Ecto neural progenitor cell (in vitro differentiated cells): ENCODE measurements around the gene TMEM120A.

Experiments used
- DNase-seq: peaks from one replicate; pipeline ENCODE4 v3.0.0-alpha.2; 2018; ENCODE audit warnings: low spot score

Gene TMEM120A

DNA sequence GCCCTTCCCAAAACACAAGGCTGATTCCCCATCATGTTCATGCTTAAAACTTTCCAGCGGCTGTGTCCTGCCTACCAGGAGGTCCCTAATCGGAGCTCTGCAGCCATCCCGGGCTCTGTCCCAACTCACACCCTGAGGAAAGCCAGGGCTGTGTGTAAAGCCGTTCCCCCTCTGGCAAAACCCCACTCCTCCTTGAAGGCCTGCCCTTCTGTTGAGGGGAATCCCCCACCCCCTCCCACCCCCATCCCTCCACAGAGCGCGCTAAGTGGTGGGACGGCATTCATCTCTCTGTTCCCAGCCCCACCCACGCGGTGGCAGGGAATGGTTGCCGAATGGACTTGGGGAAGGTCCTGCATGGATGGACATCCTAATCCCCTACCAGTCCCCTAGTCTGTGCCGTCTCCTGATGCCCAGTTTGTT, 667 bp upstream of the TMEM120A start:
- DNase-seq = no peak

DNA sequence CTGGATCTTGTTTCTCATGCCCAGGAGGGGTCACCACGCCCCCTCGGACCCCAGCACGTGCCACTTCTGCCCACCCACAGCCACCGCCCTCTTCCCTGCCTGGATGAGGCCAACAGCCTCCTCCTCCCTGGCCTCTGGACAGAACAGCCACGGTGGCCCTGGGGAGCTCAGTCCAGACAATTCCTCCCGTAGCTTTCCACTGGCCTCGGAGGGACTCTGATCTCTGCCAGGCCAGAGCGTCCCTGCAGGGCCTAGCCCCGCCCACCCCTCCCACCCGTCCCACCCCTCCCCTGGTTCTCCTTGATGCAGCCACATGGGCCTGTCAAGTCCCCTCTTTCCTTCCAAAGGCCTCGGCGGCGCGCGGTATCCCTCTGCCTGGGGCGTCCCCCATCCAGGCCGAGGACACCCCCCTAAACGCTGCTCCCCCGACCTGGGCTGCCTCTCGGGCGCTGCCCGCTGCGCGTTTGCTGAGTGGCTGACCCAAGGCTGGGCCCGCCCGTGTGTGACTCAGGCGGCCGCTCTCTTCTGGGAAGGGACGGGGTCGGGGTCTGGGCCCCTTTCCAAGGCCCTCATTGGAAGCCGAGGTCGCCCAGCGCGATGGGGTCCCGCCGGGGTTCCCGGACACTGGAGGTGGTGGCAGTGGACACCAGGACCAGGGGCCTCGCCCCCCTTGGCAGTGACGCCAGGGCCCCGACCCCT, 557 bp downstream of the TMEM120A start:
- DNase-seq = peak; percentile 85

DNA sequence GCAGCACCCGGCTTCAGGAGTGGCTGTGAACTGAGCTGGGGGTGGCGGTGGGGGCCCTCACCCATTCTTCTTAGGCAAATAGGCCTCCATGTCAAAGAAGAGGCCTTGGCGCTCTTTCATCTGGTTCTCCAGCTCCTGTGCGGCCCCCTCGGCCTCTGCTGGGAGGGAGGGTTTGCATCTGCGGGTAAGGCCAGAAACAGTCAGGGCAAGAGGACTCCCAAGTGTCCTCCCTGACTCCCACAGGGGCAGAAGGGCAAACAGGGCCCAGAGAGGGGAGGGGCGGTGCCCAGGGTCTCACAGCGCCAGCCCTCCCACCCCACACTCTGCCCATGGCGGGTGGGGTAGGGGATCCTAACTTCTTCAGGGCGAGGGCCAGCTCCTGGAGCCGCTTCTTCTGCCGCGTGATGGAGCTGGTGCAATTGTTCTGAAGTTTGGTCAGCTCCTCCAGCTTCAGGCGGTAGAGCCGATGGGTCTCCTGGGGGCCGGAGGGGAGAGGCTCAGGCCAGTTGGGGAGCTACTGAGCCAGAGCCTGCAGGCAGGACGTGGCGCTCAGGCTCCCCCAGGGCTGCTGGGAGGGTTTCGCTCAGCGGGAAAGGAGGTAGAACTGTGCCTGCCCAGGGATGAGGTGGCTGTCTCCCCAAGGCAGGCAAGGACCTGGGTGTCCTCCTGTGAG, 2.2 kb downstream of the TMEM120A start:
- no peak for DNase-seq

DNA sequence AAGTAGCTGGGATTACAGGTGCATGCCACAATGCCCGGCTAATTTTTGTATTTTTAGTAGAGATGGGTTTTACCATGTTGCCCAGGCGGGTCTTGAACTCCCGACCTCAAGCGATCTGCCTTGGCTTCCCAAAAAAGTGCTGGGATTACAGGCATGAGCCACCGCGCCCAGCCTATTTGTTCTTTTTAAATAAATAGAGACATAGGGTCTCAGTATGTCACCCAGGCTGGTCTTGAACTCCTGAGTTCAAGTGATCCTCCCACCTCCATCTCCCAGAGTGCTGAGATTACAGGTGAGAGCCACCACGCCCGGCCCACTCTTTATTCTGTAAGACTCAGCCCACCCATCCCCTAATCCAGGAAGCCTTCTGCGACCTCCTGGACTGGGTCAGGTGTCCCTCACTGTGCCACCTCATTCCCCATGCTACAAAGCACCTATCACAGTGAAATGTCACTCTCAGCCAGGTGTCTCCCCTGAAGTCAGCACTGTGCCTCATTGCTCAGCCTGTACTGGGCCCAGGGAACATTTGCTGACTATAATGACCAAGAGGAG, 2.8 kb downstream of the TMEM120A start:
- DNase-seq = no peak

DNA sequence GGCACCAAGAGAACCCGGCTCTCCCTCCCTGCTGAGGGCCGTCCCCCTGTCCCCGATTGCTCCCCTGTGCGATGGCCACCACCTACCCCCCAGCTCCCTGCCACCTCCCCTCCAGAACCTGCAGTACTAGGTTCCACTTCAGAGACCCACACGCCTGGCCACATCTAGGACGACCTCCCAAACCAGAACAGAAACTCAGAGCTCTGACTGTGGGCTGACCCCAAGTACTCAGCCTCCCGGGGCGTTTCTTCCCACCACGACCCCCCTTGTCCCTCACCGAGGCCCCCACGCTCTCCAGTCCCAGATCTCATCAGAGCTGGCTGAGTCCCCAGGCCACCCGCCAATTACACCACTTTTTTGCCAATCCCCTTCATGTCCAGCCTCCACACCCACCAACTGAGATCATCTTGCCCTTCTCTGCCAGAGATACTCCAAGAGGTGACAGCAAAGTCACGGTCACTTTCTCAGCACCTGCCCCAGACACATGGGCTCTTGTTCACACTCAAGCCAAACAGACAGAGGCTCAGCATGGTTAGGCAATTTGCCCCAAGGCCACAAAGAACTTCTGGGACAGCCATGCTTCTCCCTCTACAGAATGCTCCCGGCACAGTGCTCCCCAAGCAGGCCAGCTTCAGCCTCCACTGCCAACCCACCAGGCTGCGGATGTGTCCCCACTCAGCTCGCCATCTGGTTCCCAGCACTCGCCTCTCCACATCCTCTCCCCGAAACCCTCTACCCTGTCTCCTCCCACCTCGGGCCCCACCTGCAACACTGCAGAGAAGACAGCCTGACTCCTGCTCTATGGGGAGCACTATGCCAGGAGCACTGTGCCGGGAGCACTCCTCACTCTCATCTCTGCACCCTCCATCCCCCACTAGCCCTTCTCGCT, 4.7 kb downstream of the TMEM120A start:
- DNase-seq = no peak

DNA sequence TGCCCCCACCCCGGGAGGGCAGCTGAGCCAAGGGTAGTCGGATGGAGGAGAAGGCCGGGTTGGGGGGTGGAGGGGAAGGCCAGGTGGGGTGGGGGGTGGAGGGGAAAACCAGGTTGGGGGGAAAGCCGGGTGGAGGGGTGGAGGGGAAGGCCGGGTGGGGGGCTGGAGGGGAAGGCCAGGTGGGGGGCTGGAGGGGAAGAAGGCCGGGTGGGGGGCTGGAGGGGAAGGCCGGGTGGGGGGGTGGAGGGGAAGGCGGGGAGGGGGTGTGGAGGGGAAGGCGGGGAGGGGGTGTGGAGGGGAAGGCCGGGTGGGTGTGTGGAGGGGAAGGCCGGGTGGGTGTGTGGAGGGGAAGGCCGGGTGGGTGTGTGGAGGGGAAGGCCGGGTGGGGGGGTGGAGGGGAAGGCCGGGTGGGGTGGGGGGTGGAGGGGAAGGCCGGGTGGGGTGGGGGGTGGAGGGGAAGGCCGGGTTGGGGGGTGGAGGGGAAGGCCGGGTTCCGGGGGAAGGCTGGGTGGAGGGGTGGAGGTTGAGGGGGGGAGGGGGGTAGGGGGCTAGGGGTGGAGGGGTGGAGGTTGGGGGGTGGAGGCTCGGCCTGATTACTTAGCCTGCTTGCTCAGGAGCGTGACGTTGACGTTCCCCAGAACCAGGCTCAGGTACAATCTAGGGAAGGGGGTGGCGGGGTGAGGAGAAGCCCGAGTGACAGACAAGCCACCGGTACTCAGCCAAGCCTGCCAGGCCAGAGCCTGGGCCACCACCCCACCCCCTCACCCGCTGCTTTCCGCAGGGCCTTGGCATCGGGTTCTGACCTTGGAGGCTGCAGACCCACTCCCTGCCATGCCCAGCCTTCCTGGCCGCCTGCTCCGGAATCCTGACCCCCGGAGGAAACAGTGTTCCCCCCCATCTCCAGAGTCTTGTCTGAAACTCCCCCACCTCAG, 5.6 kb downstream of the TMEM120A start:
- DNase-seq = no peak

DNA sequence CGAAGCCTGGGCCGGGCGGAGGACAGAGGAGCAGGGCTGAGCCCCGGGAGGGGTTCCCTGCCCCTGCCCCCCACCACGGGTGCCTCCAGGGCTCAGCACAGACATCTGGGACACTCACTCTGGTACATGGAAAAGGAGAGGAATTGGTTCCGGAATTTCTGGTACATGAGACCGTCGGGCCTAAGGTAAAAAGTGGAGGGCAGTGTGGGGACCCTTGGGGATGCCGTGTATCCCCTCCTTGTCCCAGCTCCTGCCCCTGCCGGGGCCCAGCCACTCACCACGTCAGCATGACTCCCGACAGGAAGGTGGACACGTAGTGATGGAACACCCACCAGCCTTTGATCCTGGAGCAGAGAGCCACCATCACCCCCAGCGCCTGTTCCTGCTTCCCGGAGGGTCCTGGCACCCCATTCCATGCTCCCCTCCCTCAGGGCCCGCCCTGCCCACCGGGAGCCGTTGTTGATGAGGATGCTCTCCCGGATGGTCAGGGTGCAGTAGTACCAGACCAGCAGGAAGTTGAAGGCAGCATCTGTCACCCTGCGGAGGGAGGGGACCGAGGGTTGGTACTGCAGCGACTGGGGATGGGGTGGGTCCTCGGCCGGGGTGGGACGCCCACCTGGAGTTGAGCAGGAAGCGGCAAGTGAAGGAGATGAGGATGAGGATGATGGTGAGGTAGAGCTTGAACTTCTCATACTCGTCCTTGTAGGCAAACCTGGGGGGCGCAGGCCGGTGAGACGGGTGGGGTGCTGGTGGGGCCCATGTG, 6.4 kb downstream of the TMEM120A start:
- DNase-seq = no peak

DNA sequence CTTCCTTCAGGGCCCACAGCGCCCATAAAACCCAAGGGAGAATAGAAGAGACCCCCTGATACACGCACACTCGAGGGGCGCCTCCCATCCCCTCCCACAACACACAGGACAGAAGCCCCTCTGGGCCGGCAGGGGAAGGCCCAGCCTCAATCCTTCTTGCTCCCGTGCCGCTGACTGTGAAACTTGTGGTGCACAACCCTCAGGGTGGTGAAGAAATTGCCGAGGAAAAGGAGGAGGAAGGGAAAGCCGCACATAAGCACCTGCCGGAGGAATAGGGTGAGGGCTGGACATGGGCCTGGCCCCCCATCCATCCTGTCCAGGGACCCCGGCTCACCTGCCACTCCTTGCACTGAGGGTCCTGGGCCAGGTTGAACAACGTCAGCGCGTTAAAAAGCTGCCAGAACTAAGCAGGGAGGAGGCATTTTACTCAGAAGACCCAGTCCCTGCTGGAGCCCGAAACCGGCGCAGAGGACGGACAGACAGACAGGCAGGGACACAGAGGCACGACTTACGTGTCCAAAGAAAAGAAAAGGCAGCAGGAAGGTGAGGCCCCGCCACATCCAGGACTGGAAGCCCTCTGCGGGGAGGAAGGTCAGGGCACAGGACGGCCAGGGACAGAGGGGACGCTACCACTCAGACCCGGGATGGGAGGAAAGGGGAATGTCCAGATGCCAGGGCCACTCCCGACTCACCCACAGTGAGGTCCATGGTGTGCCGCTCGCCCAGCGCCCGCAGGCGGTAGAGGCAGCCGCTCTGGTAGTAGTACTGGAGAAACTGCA, 7.2 kb downstream of the TMEM120A start:
- no peak for DNase-seq

DNA sequence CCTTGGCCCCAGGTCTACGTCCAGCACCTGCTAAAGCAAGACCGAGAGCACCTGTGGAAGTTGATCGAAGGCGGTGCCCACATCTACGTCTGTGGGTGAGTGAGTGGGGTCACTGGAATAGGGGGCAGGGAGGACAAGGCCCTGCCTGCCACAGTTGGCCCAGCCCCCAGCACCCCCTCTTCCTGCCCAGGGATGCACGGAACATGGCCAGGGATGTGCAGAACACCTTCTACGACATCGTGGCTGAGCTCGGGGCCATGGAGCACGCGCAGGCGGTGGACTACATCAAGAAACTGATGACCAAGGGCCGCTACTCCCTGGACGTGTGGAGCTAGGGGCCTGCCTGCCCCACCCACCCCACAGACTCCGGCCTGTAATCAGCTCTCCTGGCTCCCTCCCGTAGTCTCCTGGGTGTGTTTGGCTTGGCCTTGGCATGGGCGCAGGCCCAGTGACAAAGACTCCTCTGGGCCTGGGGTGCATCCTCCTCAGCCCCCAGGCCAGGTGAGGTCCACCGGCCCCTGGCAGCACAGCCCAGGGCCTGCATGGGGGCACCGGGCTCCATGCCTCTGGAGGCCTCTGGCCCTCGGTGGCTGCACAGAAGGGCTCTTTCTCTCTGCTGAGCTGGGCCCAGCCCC, 8.1 kb downstream of the TMEM120A start:
- no peak for DNase-seq

DNA sequence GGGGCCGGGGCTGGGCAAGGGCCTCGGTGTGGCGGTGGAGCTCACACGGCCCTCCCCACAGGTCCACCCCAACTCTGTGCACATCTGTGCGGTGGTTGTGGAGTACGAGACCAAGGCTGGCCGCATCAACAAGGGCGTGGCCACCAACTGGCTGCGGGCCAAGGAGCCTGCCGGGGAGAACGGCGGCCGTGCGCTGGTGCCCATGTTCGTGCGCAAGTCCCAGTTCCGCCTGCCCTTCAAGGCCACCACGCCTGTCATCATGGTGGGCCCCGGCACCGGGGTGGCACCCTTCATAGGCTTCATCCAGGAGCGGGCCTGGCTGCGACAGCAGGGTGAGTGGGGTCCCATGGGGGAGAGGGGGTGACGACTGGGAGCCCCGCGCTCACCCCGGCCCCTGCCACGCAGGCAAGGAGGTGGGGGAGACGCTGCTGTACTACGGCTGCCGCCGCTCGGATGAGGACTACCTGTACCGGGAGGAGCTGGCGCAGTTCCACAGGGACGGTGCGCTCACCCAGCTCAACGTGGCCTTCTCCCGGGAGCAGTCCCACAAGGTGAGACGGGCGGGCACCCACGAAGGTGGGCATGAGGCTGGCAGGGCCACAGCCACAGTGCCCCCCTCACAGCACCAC, 8.8 kb downstream of the TMEM120A start:
- DNase-seq = no peak

DNA sequence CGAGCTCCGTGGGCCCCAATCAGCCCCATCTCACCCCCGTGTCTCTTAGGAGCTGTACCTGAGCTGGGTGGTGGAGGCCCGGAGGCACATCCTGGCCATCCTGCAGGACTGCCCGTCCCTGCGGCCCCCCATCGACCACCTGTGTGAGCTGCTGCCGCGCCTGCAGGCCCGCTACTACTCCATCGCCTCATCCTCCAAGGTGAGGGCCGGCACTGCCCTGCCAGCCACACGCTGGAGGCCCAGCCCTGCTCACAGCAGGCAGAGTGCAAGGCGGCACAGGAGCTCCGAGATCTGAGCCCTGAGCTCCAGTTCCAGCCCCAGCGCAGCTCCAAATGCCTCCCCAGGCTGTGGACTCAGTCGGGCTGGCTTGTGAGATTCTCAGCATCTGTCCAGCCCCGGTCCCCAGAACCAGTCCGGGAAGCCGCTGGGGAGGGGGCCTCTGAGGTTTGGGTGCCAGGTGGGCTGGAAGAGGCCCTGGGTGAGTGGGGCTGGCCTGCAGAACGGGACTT, 9.3 kb downstream of the TMEM120A start:
- no peak for DNase-seq

DNA sequence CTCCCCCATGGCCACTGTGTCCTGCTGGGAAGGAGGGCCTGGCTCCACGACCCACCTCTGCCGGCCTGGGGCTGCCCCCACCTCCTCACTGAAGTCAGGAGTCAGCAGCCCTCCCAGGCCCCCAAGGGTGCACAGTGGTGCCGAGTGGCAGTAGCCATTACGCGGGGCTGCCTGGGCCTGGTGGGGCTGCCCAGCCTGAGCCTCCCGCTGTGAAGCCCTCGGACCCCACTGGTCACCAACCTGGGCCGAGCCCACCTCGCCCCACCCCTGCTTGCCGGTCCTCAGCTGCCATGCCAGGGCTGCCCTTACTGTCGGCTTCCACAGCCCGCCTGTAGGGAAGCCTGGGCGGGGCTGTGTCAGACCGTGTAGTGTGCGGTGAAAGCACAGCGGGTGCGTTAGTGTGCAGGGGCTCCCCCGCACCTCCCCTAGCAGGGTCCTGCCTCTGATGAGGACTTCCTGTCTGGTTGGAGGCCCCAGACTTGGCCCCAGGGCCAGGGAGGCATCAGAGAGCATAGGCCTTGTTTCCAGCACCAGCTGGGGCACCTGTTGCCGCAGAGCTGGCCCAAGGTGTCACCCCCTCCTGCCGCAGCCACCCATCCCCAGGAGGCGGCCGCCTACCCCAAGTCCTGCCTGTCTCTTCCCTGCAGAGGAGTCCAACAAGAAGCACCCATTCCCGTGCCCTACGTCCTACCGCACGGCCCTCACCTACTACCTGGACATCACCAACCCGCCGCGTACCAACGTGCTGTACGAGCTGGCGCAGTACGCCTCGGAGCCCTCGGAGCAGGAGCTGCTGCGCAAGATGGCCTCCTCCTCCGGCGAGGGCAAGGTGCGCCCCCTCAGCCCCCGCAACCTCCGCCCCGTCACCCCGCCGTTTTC, 10.0 kb downstream of the TMEM120A start:
- no peak for DNase-seq

DNA sequence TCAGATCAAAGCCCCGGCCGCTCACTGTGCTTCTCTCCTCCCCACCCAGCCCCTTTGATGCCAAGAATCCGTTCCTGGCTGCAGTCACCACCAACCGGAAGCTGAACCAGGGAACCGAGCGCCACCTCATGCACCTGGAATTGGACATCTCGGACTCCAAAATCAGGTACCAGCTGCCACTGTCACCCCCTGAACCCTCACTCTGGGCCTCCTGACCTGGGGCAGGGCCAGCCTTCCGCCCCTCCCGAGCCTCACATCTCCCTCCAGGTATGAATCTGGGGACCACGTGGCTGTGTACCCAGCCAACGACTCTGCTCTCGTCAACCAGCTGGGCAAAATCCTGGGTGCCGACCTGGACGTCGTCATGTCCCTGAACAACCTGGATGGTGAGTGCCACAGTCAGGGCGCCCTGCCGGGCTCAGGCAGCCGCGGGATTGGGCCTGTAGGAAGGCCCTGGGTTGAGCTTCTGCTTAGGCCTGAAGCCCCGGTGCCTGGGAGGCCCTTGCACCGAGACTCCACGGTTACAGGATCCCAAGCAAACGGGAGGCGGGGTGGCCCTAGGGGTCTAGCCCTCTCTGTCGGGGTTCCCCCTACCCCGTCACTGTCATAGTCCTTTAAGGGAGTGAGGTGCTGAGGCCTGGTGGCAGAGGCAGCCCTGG, 10.8 kb downstream of the TMEM120A start:
- DNase-seq = no peak

DNA sequence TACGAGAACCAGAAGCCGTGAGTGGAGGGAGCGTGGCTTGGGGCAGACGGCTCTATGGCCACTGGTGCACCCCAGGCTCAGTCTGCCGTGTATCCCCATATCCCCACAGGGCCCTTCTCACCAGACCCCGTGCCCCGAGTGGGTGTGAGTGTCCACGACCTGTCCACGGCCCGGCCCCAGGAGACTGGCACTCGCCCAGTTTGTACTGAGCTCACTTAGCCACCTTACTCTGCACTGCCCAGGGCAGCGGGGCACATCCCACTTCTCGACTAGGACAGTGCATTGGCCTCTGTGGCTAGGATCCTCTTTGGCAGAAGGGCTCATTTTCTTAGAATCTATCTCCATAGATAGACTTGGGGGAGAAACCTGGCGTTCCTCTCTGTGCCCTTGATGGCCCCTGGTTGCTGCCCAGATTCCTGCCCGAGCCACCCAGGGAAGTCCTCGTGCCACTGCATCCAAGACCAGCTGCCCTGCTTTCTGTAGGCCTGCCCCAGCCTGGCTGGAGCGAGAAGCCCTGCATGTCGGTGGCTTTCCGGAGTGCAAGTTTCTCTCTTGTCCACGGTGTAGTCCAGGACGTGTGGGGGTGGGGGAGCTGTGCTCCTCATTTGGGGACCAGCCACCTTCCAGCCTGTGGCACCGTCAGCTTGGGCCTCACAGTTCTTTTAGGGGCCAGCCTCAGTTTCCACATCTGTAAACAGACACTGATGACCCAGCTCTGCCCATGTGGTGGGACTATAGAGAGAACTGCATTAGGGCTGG, 11.9 kb downstream of the TMEM120A start:
- DNase-seq = no peak

DNA sequence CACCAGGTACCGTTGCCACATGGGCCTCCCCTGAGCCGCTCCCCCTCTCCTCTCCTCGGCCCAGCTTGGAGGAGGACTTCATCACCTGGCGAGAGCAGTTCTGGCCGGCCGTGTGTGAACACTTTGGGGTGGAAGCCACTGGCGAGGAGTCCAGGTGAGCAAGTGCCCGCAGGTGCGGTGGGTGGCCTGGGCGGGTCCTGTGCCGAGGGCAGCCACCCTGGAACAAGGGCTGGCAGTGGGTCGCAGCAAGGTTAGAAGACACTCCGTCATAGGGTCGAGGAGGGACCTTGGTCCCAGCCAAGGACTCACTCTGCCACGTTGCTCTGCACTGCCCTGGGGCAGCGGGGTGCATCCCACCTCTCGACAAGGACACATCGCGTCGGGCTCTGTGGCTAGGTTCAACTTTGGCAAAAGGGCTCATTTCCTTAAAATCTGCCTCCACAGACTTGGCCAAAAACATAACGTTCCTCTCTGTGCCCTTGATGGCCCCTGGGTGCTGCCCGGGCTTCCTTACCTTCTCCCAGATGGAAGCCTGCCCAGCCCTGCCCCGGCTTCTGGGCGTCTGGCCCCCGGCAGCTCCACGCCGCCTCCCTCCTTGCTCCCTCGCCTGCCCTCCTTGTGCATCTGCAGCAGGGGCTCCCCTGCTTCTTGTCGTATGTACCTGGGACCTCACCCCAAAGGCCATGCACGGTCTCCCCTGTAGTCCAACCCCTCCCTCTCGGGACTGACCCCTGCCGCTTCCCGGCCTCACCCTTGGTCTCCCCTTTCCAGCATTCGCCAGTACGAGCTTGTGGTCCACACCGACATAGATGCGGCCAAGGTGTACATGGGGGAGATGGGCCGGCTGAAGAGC, 12.7 kb downstream of the TMEM120A start:
- no peak for DNase-seq

DNA sequence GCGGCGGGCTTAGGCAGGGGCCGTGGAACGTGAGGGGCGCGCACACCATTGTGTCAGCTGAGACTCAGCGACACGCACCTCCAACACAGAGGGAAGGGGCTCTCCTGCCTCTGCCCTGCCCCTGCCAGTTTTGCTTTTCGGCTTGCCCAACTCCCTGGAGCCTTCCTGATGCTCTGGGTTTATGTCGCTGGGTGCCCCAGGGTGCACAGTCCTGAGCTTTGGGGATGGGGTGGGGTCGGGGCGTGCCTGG, 13.3 kb downstream of the TMEM120A start:
- DNase-seq = no peak
